CD8-positive, alpha-beta memory T cell (primary cell): ENCODE results near the gene ZSWIM2. TPM values are rescaled to one million over a fixed set of nuclear protein-coding genes. Genes with fewer than 3 reads are reported as not detected.

ENCODE experiments used
- CTCF ChIA-PET: fragments of 350-600 bp; sonication (Branson Sonifier 250); formaldehyde crosslinking; loops from one replicate; lab custom pipeline; 2021; ENCODE audit warnings: antibody characterized with exemption; lab: Charles Lee
- POLR2A ChIA-PET: fragments of 350-600 bp; sonication (Branson Sonifier 250); formaldehyde crosslinking; loops from one replicate; lab custom pipeline; 2021; ENCODE audit warnings: antibody characterized with exemption; lab: Charles Lee
- DNase-seq, 5 donors: peaks; one replicate each; pipeline versions ENCODE4 v3.0.0 to v3.0.0-alpha.2; 2020 to 2022; ENCODE audit warnings: mixed read lengths in 1 of 5
- H3K27ac ChIP-seq: one replicate; pipeline ENCODE4 v1.7.0; 2013; ENCODE audit warnings: low read depth, mild to moderate bottlenecking, low read length, moderate library complexity
- H3K27me3 ChIP-seq: 2 replicates; pipeline ENCODE4 v1.7.0; 2013; ENCODE audit warnings: low read length, mild to moderate bottlenecking; ENCODE audit not compliant: insufficient read depth, poor library complexity, severe bottlenecking
- H3K36me3 ChIP-seq: 2 replicates; pipeline ENCODE4 v1.7.0; 2013; ENCODE audit warnings: mild to moderate bottlenecking, low read length, moderate library complexity; ENCODE audit not compliant: insufficient read depth
- H3K4me1 ChIP-seq: 2 replicates; pipeline ENCODE4 v1.7.0; 2013; ENCODE audit warnings: mild to moderate bottlenecking, low read length, moderate library complexity; ENCODE audit not compliant: insufficient read depth
- H3K4me3 ChIP-seq: 2 replicates; pipeline ENCODE4 v1.7.0; 2013; ENCODE audit warnings: mild to moderate bottlenecking, low read length
- H3K9me3 ChIP-seq: 2 replicates; pipeline ENCODE4 v1.7.0; 2013; ENCODE audit warnings: mild to moderate bottlenecking, low read length
- H3K27ac Mint-ChIP-seq, 8 donors: one replicate each; pipeline ENCODE4 v1.8.0; 2020 to 2021; ENCODE audit warnings: mixed read lengths in 8 of 8, mild to moderate bottlenecking in 6 of 8, inconsistent platforms in 3 of 8, moderate library complexity in 3 of 8
- H3K27me3 Mint-ChIP-seq, 2 donors: one replicate each; pipeline ENCODE4 v1.8.0; 2020 to 2021; ENCODE audit warnings: mixed read lengths in 2 of 2, mild to moderate bottlenecking in 1 of 2, moderate library complexity in 1 of 2
- H3K36me3 Mint-ChIP-seq, 3 donors: one replicate each; pipeline ENCODE4 v1.8.0; 2020 to 2021; ENCODE audit warnings: mixed read lengths in 3 of 3, inconsistent platforms in 1 of 3, mild to moderate bottlenecking in 1 of 3
- H3K4me1 Mint-ChIP-seq, 3 donors: one replicate each; pipeline ENCODE4 v1.8.0; 2020 to 2021; ENCODE audit warnings: mixed read lengths in 3 of 3, inconsistent platforms in 1 of 3, mild to moderate bottlenecking in 1 of 3
- H3K4me3 Mint-ChIP-seq, 7 donors: one replicate each; pipeline ENCODE4 v1.8.0; 2020 to 2021; ENCODE audit warnings: mixed read lengths in 7 of 7, mild to moderate bottlenecking in 6 of 7, moderate library complexity in 4 of 7, inconsistent platforms in 2 of 7
- H3K9me3 Mint-ChIP-seq, 5 donors: one replicate each; pipeline ENCODE4 v1.8.0; 2020 to 2022; ENCODE audit warnings: mixed read lengths in 5 of 5, mild to moderate bottlenecking in 3 of 5, moderate library complexity in 2 of 5, inconsistent platforms in 1 of 5
- polyA plus RNA-seq: library from polyadenylated mRNA; unstranded; fragments of 300-500 nt; fragmentation: Illumina TruSeq; gene quantifications from one replicate; pipeline ENCODE4 v1.2.3, GENCODE V29; 2021
- total RNA-seq, 2 experiments: library from RNA; stranded (reverse); gene quantifications; one replicate each; pipeline ENCODE4 v1.2.3, GENCODE V29; 2021

ZSWIM2 gene
- total and polyA plus RNA-seq, 3 experiments from 2014 or later: not detected

- Mint-ChIP-seq H3K27ac (no peak overlapping the region), H3K9me3 (peaks cover 17 to 20% (median 18%) of the 10 kb centered on the region in 5 donors), H3K4me3 (no peak overlapping the region), H3K4me1 (no peaks in the 10 kb centered on the region), H3K36me3 (no peaks in the 10 kb centered on the region), H3K27me3 (peaks cover 0 to 4% of the 10 kb centered on the region in 2 donors)
- POLR2A ChIA-PET: no interaction called here
- Histone ChIP-seq H3K4me3 (no peak overlapping the region), H3K36me3 (no peaks in the 10 kb centered on the region), H3K9me3 (no peaks in the 10 kb centered on the region), H3K27ac (no peak overlapping the region), H3K27me3 (no peaks in the 10 kb centered on the region), H3K4me1 (no peaks in the 10 kb centered on the region)
- DNase-seq: no peak
- CTCF ChIA-PET: no interaction called here
Measured at GRCh38 chr2:186783254-186783653, 65.7 kb downstream of the ZSWIM2 start.

DNA sequence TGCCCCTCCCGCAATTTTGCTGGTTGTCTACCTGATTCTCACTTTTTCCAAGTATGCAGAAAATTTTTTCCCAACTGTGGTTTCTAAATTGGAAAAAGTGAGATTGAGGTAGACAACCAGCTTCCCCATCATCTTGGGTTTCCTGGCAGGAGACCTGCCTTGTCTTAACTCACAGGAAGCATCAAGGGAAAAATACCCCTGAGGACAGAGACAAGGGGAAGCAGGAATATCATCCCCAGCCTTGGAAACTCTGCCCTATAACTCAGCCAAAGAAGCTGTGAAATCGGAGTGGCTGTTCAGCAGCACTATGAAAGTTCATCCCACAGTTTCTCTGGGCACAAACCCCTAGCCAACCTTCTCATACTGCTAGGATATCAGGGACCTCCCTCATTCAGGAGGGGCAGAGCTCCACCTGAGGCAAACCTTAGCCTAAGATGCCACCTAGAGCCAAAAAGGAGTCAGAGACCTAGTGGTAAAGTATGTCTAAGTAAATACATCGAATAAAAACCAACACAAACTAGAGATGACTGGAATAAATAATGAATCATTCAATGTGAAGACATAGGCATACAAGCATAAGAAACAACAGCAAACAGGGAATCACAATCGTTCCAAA is 68.2 kb downstream of the ZSWIM2 start:
- no peak for DNase-seq
- ChIA-PET POLR2A (no interaction called here), CTCF (no interaction called here)
- Mint-ChIP-seq H3K4me1 (no peaks in the 10 kb centered on the region), H3K36me3 (no peaks in the 10 kb centered on the region), H3K27me3 (peaks cover 0 to 4% of the 10 kb centered on the region in 2 donors), H3K9me3 (peaks cover 17 to 21% (median 18%) of the 10 kb centered on the region in 5 donors), H3K27ac (no peak overlapping the region), H3K4me3 (no peak overlapping the region)
- H3K36me3 ChIP-seq: no peaks in the 10 kb centered on the region
- H3K4me3 ChIP-seq: no peak overlapping the region
- H3K4me1 ChIP-seq: no peaks in the 10 kb centered on the region
- H3K27ac ChIP-seq: no peak overlapping the region
- H3K27me3 ChIP-seq: no peaks in the 10 kb centered on the region
- no peaks in the 10 kb centered on the region for H3K9me3 ChIP-seq

Other genes starting within 250 kb of the ZSWIM2 start
- gene FAM171B, start 155.1 kb downstream of the ZSWIM2 start, total RNA-seq: under 1 TPM; 0.68 to 0.75 TPM
- gene FAM171B, start 155.1 kb downstream of the ZSWIM2 start, polyA plus RNA-seq: 0.32 TPM